Stromal cell of bone marrow (primary cell): ENCODE data around the gene PROKR1.
"Not testable (repeated sequence)": the region's sequence is repeated elsewhere in the genome, so short reads cannot be mapped to it uniquely, and the experiment has no call there.

Experiments used
- DNase-seq: peaks from one replicate; pipeline ENCODE4 v3.0.0-alpha.2; 2012; ENCODE audit warnings: low read depth

PROKR1 gene

DNA sequence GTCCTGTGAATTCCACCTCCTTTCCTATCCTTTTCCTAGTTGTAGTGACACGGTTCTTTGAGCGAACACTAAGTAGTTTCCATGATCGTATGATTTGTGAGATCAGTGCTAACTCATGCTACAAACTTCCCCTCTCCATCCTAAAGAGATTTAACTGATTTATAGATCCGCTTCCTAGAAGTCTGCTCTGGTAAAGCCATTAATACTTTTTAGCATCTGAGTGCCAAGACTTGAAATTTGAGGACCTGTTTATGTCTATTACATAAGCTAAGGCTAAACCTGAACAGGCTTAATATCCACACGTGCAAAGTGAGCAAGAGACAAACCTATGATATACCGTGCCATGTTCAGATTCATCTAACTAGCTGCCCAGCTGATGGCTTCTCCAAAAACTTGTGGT, 14.9 kb downstream of the PROKR1 start:
- no peak for DNase-seq

DNA sequence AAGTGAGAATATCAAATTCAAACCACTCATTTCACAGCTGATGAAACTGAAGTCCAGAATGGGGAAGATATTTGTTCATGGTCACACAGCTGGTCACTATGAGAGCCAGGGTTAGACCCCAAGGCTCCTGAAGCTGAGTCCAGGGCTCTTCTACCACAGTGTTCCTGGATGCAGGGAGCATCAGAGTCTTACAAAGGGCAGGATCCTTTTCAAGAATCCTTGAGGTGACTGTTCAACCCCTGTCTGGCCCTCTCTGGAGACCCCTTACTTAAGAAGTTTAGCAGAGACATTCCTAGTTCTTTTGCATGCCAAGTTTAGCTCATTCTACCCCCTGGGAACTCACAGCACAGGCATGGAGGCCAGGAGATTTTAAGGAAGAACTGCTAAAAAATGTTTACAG, 15.7 kb downstream of the PROKR1 start:
- no peak for DNase-seq

DNA sequence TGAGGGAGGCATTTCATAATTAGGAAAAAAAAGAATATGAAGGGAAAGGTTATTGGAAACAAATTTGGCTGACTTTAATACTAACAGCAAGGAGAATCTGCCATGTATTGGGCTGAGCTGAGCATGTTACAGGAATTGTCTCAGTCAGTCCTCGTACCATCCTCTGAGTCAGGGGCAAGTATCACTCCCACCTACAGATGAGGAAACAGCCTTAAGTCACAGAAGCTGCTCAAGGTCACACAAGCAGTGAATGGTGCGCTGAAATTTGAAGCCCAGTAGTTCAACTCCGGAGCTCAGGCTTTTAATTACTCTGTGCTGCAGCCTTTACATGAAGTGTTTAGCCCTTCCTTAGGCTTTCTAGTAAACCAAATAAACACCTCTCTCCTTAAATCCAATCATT, 17.3 kb downstream of the PROKR1 start:
- no peak for DNase-seq

DNA sequence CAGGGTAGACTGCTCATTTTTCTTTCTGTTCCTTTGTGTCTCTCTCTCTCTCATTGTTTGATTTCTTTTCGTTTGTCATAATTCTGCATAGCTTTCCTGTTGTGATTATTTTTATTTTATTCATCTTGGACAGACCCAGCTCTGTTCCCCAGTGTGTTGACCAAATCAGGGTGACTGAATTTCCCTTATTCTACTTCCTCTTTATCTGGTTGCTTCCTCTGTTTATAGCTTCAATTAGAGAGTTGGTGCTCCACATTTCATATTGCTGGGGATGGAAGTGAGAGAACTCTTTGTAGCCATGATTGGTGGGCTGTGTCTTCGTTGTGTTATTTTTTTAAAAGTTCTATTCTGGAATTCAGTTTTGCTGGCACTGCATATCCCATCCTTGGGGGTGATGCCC, 19.1 kb downstream of the PROKR1 start:
- no peak for DNase-seq

DNA sequence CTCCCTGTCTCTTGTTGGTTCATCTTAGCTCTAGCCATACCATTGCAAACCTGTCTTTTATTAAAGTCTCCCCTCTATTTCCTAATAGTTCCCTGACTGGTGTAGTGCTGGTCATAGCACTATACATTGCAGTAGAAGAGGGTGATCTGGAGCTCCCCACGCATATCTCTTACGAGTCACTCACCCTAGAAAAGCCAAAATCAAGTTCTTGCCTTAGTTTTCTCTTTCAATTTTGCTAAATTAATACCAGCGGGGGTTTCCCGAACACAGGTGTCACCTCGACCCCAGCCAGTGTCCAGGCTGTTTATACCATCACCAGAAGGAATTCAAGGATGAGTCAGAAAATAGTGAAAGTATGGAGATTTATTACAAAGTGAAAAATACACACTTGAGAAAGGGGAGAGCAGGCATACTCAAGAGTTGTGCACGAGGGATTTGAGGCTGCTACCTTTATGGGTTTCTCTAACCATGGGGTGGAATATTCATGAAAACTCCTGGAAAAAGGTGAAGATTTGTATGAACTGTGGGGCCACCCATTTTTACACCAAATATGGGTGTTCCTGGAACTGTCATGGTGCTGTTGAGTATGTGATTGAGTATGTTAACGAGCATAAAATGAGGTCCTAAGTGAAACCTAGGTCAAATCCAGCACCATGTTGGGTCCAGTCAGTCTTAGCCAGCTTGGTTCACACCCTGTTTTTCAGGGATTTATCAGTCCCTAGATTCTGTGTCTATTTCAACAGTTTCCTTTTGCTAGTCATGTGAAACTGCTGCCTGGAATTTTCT, 20.2 kb downstream of the PROKR1 start:
- no peak for DNase-seq

DNA sequence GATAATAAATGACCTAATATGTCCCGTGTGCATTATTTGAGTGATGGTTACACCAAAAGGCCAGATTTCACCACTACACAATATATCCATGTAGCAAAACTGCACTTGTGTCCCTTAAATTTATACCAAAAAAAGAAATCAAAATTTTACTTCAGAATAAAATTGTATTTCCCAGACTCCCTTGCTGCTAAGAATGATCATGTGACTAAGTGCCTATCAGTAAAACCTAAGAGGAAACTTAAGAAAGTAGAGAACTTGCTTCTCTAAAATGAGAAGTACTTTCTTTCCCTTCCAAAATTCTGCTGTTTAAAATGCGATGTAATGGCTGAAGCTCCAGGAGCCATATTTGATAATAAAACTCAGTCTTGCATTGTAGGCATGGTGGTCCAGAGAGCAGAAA, 24.0 kb downstream of the PROKR1 start:
- no peak for DNase-seq

DNA sequence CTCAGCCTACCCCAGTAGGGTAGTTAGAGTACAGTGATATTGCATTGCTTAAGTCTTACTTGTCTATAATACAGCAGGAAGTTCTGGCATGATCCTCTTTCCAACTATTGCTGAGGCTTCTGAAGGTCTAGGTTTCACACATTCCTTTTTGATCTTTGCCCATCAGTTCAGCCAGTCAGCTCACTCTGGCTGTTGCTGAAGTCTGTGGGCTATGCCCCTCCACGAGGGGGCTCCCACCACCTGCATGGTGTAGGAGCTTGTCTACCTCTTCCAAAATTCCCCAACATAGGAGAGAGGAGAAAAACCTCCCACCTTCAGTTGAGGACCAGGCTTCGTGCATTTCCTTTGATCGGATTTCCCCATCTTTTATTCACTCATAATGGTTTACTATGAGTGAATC, 26.3 kb downstream of the PROKR1 start:
- no peak for DNase-seq

DNA sequence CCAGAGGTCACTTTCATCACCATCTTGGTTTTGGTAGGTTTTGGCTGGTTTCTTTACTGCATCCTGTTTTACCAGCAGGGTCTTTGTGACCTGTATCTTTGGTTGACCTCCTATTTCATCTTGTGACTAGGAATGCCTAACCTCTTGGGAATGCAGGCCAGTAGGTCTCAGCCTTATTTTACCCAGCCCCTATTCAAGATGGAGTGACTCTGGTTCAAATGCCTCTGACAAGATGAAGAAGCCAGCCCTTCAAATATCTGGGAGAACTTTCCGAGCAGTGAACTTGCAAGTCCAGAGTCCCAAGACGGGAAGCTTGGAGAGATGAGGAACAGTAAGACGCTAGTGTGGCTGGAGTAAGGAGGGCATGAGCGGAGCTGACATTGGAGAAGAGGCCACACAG, 28.6 kb downstream of the PROKR1 start:
- no peak for DNase-seq

DNA sequence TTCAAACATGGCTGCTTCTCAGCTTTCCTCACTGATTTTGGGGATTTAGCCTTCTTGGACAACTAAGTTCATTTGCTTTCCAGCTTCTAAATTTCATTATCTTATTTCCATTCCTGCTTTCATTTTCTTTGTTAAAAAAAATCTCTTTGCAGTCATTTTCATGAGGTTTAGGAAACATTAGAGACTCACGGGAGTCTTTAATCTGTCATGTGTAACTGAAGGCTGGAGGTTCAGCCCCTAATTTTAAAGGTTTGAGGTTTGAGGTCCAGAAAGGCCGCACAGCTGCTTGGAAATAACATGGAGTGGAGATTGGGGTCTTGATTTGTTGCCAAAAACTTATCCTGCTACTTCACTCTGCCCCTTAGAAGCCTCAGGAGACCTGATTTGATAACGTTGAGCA, 30.3 kb downstream of the PROKR1 start:
- no peak for DNase-seq

DNA sequence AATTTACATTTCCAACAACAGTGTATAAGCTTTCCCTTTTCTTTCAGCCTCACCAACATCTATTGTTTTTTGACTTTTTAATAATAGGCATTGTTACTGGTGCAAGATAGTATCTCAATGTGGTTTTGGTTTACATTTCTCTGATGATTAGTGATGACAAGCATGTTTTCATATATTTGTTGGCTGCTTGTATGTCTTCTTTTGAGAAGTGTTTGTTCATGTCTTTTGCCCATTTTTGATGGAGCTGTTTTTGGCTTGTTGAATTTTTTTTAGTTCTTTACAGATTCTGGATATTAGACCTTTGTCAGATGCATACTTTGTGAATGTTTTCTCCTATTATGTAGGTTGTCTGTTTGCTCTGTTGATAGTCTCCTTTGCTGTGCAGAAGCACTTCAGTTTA, 32.1 kb downstream of the PROKR1 start:
- no peak for DNase-seq

DNA sequence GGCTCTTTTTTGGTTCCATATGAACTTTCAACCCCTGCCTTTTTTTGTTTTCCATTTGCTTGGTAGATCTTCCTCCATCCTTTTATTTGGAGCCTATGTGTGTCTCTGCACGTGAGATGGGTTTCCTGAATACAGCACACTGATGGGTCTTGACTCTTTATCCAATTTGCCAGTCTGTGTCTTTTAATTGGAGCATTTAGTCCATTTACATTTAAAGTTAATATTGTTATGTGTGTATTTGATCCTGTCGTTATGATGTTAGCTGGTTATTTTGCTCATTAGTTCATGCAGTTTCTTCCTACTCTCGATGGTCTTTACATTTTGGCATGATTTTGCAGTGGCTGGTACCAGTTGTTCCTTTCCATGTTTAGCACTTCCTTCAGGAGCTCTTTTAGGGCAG, 34.5 kb downstream of the PROKR1 start:
- DNase-seq, result not testable (repeated sequence)

DNA sequence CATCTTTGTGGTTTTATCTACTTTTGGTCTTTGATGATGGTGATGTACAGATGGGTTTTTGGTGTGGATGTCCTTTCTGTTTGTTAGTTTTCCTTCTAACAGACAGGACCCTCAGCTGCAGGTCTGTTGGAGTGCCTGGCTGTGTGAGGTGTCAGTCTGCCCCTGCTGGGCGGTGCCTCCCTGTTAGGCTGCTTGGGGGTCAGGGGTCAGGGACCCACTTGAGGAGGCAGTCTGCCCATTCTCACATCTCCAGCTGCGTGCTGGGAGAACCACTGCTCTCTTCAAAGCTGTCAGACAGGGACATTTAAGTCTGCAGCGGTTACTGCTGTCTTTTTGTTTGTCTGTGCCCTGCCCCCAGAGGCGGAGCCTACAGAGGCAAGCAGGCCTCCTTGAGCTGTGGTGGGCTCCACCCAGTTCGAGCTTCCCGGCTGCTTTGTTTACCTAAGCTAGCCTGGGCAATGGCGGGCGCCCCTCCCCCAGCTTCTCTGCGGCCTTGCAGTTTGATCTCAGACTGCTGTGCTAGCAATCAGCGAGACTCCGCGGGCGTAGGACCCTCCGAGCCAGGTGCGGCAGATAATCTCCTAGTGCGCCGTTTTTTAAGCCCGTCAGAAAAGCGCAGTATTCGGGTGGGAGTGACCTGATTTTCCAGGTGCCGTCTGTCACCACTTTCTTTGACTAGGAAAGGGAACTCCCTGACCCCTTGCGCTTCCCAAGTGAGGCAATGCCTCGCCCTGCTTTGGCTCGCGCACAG, 36.0 kb downstream of the PROKR1 start:
- not testable (repeated sequence) for DNase-seq

DNA sequence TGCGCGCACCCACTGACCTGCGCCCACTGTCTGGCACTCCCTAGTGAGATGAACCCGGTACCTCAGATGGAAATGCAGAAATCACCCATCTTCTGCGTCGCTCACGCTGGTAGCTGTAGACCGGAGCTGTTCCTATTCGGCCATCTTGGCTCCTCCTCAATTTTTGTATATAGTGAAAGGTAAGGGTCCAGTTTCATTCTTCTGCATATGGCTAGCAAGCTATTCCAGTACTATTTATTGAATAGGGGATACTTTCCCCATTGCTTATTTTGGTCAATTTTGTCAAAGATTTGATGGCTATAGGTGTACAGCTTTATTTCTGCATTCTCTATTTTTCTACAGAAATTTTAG, 36.5 kb downstream of the PROKR1 start:
- not testable (repeated sequence) for DNase-seq

DNA sequence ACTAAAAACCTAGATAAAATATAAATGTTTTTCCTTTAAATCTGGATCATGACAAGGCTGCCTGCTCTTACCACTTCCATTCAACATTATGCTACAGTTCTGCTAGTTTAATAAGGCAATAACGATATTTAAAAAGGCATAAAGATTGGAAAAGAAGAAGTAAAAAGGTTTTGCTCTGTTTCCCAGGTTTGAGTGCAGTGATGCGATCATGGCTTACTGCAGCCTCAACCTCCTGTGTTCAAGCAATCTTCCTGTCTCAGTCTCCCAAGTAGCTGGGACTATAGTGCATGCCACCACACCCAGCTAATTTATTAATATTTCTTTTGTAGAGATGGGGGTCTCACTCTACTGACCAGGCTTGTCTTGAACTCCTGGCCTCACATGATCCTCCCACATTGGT, 40.8 kb downstream of the PROKR1 start:
- DNase-seq, result no peak

DNA sequence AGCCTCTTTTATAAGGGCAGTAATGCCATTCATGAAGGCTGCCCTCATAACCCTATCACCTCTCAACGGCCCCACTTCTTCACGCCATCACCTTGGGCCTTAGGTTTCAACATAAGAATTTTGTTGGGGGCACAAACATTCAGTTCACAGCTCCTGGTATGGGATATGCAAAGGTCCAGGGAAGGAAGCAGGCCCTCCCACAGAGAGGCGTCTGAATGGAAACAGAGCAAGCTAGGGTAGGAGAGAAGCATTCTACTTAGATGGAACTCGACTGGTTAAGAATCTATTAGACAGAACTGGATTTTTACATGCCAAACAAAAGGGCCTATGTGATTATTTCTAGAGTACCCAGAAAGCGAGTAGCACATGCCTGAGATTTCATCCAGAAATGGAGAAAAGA, 42.8 kb downstream of the PROKR1 start:
- no peak for DNase-seq

DNA sequence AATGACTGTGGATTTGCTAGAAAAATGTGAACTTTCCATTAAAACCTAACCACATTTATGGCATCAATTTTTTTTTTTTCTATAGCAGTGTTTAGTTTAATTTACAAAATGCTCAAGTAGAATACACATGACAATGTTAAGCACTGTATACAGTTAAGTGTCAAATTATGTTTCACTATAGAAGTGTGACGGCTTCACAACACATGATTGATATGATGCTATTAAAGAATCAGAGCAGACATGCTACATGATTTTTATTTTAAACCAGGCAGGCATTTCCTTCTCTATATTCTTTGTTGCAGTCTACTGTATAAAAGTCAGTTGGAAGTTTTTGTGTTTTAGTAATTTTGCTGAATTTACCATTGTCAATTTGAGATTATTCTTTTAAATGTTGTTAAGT, 43.6 kb downstream of the PROKR1 start:
- no peak for DNase-seq

DNA sequence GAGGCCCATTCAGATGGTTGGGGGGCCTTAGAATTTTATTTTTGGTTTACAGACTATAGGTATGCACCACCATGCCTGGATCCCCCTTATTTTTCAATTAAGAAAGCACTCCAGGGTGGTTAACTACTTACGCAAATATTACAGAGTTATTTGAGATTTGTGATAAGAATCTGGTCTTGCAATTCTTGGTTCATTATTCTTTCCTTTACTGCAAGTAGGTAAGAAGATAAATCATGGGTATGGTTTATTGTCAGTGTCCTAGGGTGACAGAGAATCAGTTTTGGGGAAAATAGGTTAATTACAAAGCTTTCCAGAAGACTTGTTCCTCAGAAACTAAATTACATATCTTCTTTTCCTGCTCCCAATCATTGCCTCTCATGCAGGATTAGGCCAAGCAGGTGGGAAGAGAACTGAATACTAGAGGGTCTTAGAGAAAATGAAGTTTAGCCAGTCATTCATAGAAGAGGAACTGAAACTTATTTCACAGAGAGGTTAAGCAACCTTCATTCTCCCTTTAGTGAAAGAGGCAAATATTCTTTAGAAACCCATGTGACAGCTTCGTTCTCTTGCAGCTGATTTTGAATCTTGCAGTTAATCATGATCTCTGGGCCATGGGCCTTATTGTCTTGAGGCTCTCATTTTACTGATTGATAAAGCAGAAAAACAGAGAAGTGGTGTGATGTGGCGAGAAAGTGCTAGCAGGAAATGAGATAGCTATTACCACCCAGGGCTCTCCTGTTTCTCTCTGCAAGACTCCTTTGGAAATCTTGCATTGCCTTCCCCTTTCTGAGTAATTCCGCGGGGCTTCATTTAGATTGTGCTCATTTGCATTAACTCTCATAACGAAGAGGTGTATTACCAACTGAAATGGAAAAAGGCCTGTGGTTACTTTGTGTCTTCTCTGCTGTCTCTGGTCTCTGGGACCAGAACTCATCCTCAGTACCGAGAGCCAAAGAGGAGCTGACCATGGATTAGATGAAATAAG, 46.5 kb downstream of the PROKR1 start:
- DNase-seq, result no peak

DNA sequence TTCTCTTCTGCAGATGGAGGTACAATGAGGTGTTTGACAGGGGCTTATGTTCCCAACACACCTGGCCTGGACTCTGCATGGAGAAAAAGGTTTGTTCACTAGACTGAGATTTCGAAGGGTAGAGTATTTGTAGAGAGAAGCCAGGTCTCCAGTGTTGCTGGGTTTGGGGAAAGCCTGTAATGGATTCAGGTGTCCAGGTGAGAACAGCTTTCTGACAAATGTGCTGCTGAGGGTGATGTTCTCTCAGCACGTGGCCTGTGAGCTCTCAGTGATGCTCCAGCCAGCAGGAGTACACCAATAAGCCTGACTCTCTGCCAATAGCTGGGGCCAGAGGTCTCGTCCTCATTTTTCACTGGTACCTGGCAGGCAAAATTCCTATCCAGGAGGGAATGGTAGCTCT, 47.5 kb downstream of the PROKR1 start:
- no peak for DNase-seq

DNA sequence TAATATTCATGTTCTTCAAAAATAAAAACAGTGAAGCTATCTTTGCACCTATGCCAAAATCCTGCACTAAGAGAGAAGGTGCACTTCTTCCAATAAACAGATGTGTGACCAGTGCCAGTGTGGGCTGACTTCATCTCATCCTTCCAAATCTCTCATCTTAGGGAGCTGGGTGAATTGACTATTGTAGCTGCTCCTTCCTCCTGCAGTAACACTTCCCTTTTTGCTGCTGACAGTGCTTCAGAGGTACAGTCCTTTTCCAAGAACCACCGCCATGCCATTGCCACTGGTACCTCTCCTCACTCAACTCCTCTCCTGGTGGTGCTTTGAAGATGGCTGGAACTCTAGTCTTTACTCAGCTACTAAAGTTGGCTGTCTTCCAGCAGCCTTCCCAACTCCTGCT, 49.1 kb downstream of the PROKR1 start:
- DNase-seq, result no peak

DNA sequence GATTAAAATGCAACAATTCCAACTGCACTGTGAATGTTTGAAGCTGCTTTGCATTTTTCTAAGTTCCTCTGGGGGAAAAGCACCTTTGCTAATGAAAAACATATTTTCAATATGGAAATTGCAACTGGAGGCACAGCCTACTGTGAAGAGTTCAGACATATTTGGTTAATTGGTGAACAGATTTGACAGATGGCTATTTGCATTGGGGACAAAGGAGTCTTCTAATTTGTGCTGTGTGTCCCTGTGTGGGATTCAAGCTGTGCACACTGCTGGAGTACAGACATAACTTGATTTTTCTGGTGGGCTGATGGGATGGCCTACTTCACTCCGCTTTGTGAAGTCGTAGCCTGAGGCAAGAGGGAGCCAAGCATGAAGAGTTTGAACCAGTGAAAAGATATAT, 50.6 kb downstream of the PROKR1 start:
- no peak for DNase-seq

DNA sequence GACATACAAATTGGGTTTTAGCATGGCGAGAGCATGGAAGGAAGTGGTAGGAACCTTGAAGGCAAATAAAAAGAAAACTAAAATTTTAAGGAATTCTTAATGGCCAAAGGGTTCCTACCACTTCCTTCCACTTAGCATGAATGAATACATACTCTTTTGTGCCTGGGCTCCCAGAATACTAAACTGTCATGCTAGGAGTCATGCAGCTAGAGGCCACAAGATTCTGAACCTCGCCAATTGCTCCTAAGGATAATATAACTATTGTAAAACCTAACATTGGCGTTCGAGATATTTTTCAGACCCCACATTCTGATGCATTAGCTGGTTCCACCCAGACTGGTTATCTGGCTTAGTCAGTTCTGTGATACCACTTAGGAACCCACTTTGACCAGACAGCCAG, 52.6 kb downstream of the PROKR1 start:
- DNase-seq, result no peak

DNA sequence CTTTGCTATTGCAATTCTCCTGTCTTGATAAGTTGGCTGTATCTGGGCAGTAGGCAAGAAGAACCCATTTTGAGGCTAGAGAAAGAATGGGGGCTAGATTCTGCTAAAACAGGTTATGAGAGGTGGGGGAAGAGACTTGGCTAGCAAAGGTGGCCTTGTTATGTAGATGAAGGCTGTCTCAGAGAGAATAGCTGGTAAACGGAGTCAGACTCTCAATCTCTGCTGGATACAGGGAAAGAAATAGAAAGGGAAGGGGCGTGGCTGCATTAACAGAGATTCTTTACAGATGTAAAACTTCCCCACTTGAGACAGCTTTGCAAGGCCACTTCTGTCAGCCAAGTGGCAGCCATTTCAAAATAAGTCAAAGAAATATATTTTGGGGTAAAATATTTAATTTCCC, 53.2 kb downstream of the PROKR1 start:
- no peak for DNase-seq
